A172 (cell line): ENCODE data around the gene LEAP2. TPM values are rescaled to one million over a fixed set of nuclear protein-coding genes. Genes with fewer than 3 reads are reported as not detected.

Source experiments
- DNase-seq: peaks from one replicate; pipeline ENCODE4 v3.0.0-alpha.2; 2015; ENCODE audit warnings: low spot score
- total RNA-seq: library from RNA; depleted of rRNA; stranded (reverse); fragments of >200 nt; shearing (Covaris generic); gene quantifications from 2 replicates; pipeline ENCODE4 v1.2.3, GENCODE V29; 2014; rRNA removed

Gene LEAP2, protein sequence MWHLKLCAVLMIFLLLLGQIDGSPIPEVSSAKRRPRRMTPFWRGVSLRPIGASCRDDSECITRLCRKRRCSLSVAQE
- 0.38 and 1.9 TPM in 2 replicates for total RNA-seq

DNA sequence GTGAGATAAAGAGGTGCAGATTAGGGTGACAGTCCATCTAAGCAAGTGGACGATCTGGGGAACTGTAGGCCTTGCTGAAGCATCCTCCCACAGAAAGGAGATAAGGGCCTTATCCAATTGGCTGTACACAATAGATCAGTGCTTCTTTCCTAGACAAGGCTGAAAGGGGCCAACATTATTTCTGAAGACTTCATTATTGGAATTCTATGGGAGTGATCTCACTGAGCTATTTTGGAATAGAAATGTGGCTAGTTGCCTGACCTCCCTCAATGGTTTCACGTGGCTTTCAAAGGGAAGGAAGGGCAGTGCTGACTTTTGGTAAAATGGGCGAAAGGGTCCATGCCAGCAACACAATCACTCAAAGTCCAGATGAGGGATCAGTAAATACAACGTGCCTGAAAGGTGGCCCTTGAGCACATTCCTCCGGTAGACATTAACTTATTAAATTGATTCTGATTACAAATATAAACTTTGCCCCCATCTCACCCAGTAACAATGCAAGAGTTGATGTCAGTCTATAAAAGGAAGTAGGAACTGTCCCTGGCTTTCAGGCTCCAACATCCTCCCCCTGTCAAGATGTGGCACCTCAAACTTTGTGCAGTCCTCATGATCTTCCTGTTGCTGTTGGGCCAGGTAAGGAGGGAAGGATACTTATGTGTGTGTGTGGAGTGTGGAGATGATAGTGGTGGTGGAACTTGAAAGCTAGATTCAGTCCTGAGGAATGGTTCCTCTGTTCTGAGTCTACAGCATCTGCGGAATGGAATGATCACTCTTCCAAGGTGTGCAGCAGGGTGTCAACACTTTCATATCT, at the start of gene LEAP2:
Gene LEAP2 (plus strand): TSS at position 550 of the 811 bp plus-strand sequence. CDS start 27 bp downstream, at position 577.
- DNase-seq = no peak

DNA sequence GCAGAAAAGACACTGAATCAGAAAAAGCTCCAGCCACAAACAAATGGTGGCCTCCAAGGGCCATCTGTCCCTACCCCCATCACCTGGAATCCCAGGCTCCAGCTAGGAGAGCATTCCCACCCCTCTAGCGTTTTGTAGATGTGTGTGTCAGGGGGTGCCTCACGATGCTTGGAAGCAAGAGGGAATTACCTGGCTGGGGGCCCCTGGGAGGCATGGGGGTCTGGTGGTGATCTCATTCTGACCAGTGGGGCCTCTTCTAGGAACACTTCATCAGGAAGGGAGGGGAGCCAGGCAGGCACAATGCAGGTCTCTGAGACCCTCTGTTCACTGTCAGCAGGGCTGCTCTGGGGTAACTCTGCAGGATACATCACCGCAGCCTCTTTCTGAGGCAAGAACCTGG, 49.0 kb upstream of the LEAP2 start:
- DNase-seq = no peak

DNA sequence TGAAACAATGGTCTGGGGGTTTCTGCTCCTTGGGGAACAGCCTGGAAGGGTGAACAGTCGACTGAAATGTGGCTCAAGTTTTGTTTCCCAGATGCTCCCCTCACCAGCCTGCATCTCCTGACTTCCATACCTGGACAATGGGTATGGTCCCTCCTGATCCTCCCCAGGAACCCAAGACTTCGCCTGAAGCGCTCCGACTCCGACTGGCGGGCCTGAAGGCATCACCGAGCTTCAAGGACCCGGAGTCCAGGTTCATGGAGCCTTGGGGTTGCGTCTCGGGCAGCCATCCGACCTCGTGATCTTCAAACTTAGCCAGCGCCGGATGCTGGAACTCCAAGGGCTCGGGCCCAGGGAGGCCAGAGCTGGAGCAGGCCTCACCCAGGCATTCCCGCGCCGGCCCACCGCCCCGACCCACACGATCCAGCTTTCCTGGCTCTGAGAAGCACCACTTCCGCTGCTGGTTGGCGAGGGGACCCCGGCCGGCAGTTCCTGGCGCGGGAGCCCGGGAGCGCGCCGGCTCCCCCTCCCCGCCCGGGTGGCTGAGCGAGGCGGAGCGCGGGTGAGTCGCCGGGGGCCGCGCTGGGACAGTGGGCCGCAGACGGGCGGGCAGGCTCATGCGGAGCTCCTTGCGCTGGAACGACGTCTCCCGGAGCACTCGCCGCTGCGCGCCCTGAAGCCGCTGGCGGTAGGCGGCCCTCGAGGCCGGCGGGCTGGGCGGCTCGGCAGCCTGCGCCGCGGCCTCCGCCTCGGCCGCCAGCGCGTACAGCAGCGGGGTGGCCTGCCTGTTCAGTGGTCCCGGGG, 48.2 kb upstream of the LEAP2 start:
- no peak for DNase-seq

DNA sequence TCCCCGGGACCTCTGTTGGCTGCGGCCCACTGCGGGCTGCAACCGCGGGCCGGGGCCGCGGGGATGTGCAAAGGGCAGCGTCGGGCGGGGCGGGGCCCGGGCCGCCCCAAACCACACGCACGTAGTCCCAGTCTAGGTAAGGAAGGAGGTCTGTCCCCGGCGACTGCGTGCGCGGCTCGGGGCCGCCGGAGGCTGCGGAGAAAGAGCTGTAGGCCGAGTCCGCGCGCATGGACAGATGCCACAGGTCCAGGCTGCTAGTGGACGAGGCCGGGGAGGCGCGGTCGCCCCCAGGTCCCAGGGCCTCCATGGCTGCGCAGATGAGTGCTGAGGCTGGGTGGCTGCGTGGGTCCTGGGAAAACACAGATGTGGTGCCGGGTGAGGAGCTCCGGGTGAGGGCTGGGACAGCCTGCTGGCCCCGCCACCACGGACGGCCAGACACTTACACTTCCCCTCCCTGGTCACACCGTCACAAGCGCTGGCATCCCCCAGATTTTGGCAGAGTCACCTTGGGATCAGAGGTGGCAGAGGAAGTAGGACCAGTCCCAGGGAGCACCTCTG, 47.6 kb upstream of the LEAP2 start:
- DNase-seq = no peak

DNA sequence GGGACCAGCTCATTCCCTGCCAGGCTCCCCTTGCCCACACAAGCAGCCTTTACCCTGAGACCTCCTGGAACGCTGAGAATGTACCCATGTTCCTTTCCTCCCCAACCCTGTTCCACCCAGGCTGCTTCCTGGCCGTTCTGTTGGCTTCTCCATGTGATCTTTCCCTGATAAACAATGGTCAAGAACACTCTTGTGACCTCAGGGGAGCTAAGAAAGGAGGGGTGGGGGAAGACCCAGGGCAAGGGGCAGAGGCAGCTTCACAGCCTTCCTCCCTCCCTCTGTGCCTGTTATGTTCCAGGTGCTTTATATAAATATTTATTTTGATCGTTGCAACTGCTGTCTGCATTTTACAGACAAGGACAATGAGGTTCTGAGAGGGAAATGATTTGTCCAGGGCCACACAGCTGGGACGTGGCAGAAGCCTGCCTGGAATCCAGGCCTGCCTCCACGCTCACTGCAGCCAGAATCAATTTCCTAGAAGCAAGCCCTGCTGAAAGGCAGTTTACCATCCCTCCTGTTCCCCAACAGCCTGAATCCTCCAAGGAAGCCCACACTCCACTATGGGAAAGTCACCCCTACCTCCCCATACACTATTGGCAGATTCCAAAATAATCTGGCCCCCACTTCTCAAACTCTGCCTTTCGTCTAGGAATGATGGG, 46.9 kb upstream of the LEAP2 start:
- no peak for DNase-seq

DNA sequence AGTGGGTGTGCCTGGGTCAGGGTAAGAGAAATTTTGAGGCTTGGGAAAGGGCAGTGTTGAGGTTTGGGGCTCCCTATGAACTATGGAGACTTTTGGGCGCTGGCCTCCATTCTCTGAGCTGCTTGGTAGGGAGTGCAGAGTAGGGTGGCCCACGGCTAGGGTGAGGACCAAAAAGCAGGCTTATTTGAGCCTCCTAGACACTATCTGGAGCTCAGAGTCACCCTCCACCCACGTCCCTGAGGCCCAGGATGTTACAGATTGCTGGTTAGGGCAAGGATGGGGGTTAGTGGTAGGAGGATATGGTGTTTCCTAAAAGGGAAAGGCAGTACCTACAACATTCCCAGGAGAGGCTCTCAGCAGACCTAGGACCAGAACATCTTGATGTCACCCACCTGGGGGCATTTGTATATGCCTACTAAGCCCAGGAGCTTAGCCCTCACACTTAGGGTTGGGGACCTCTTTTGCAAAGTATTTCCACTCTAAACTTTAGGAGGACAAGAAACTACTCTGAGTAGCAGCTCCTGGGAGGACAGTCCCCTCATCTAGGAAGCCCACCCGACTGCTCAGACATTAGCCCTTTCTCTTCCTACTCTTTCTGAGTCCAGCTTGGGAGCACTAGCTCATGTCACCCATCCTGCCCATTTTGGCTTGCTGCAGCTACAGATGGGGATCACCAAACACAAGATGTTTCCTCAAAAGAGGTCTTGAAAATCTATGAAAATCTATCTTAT, 45.4 kb upstream of the LEAP2 start:
- DNase-seq = no peak

DNA sequence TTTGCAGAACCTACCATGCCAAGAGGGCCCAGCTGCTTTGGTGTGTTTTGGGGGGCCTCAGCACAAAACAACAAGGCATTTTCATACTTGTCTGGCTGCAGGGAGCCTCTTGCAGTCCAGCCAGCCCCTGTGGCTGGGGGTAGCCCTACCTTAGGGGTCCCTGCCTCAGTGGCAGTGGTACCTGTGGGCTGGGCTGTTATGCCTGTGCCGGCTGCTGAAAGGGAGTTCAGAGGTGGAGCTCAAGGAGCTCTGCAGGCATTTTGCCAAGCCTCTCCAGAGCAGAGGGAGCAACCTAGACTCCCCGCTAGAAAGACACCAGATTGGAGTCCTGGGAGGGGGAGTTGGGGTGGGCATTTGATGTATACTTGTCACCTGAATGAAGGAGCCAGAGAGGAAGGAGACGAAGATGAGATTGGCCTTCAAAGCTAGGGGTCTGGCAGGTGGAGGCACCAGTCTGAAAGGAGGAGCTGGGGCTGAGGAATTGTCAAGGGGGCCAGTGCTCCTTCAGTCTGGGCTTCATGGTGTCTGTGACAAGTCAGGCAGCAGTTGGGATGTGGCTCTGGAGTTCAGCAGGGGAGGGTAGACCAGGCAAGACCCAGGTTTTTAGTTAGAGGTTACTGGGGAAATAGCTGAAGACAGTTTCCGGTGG, 44.5 kb upstream of the LEAP2 start:
- no peak for DNase-seq

DNA sequence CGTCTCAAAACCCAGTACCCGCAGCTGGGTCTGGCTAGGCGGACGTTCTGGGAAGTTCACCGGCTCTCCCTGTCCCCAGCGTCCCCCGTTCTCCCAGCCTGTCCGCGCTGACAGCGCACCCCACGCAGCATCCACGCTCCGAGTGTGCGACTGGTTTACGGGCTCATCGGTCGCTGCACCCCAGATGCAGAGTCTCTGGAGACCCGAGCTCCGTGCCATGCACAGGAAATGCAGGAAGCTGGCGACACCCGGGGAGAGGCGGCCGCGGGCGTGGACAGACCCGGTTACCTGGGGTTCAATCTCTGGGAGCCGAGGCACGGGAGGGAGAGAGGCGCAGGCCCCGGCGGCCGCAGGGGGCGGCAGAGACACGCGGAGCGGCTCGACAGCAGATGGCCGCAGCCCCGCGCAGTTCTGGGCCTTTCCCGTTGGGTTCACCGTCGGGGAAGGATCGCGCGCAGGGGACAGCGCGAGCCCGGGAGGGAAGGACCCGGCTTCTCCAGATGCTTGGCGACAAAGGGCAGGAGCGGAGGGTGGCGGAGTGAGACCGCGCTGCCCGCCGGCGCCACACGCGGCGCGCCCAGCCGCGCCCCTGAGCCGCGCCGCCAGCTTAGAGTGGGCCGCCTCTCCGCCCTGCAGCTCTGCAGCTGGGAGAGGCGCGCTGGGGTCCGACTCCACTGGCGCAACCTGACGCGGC, 43.6 kb upstream of the LEAP2 start:
- DNase-seq = peak; percentile 44

DNA sequence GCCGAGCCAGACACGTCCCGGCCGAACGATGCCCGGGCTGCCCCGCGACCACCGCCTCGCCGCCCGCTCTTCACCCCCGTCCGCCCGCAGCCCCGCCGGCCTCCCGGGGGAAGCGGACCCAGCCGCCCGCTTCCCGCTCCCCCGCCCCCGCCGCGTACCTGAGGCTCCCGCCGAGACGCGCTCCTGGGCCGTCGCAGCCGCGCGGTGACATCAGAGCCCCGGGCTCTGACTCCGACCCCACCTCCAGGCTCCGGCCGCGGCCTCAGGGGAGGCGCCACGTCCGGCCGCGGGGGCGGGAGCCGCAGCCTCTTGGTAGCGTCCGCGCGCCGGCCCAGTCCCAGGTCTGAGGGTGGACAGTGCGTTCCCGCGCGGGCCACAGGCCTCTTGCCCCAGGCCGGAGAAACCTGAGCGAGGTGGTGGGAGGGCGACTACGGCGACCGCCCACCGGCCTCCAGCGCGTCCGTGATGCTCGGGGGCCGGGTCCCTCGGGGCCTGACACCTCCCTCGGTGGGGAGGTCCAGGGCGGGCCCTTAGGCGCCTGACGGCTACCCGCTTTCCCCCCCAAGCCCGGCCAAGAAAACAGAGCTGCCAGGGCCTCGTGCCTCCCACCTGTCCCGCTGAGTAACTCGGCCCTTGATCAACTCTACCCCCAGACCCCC, 42.9 kb upstream of the LEAP2 start, which contains the start of gene SHROOM1:
Gene SHROOM1 (minus strand): TSS at position 212 of the 659 bp plus-strand sequence. CDS start 4,507 bp downstream, outside the sequence.
- peak; percentile 38 for DNase-seq

DNA sequence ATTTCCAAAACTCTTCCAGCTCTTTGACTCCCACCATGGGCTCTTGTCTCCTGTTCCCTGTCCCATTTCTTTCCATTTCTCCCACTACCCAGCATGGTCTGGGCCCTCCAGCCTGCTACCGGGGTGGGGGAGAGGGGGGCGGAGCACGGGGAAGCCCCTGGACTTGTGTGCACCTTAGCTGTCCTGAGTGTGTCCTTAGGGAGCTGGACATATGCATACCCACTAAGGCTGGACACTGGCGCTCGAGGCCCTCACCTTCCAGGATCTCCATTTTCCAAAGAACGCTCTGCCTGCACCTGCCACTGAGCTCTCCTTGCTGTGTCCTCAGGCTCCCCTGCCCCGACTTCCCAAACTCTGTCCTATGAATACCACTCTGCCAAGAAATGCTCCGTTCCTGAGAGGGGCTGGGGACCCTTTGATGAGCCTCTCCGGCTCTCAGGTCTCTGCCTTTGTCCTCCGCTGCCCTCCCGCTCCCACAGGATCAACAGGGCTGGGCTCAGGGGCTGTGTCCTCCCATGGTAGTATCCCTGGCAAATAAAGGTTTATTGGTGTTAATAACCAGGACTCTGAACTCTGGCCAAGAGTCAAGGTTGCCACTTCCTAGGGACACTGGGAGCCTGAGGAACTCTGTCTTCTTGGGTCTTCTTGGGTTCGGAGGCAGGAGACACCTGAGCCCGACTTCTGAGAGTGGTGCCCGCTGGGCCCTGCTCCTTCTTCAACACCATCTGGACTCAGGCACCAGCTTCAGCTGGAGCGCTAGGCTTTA, 42.2 kb upstream of the LEAP2 start:
- DNase-seq = no peak

DNA sequence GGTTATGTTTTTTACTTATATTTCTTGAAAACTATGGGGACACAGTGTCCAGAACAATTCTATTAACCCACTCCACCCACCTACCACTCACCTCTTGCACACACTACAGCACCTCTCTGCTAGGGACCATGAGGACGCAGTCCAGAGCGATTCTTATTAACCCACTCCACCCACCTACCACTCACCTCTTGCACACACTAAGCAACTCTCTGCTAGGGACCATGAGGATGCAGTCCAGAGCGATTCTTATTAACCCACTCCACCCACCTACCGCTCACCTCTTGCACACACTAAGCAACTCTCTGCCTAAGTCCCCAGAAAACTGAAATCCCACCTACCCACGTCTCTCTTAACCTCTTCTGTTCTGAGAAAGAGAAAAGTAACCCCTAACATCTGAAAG, 40.9 kb upstream of the LEAP2 start:
- no peak for DNase-seq

DNA sequence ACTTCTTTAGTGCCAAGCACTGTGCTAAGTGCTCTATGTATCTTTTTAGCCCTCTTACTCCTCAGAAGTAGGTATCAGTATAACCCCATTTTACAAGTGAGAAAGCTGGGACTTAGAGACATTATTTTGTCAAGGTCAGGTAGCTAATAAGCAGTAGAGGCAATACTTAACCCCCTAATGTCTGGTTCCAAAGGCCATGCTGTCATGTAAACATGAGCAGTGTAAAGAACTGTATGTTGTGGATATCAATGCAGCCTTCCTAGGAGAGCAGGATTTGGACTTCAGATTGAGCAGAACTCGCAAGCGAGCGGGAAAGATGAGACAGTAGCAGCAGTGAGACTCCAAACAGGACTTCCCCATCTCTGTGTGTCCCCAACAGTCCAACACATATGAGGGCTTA, 39.4 kb upstream of the LEAP2 start:
- DNase-seq = no peak

DNA sequence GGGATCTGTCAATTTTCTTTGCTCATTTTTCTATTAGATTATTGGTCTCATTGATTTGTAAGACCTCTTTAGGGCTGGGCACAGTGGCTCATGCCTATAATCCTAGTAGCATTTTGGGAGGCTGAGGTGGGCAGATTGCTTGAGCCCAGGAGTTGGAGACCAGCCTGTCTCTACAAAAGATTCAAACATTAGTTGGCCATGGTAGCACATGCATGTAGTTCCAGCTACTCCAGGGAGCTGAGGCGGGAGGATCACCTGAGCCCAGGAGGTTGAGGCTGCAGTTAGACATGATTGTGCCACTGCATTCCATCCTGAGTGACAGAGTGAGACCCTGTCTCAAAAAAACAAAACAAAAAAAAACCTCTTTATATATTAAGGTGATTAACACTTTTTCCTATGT, 36.6 kb upstream of the LEAP2 start:
- DNase-seq = no peak

DNA sequence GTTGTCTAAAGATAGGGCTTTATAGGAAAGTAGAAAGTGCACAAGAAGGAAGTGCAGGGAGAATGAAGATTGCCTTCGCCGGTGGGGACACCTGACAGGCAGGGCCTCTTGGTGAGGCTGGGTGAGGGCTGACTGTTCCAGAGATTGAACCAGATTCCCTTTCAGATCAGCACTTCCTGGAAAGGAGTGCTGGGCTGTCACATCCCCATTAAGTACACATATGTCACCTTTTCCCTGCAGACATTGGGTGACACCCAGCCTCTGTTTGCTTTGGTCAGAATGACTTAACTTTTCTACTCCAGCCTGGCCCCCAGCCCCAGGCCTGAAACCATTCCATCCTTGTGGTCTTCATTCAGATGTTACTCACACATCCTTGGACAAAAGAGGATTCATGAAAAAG, 35.6 kb upstream of the LEAP2 start:
- no peak for DNase-seq

DNA sequence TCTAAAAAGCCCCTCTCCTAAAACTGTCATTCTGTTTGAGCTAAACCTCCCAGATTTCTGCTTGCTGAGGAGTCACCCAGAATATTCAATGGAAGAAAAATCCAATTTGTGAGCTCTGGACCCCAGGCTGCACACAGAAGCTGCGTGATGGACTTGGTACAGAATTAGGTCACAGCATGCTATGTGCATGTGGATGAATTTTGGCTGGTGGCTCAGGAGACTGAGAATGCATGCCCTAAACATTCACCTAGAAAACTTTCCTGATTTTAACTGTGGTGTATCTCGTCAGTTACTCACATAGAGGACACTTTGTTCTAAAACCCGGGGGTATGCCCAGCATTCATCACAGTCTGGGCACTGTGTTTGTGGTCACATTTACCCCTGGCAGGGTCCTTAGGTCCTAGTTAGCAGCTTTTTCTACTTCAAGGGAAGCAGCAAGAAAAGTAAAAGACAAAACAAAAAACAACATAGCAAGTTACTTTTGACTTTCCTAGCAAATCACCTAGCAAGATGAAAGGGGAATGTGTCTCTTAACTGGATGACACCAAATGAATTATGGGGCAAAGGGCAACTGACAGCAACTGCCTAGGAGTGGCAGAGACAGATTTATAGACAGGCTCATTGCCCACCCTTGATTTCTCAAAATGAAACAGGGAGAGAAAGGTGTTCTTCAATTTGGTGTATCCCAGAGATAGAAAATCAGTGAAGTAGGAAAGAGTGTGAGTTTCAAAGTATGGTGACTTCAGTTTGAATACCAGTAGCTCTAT, 34.8 kb upstream of the LEAP2 start:
- DNase-seq = no peak

DNA sequence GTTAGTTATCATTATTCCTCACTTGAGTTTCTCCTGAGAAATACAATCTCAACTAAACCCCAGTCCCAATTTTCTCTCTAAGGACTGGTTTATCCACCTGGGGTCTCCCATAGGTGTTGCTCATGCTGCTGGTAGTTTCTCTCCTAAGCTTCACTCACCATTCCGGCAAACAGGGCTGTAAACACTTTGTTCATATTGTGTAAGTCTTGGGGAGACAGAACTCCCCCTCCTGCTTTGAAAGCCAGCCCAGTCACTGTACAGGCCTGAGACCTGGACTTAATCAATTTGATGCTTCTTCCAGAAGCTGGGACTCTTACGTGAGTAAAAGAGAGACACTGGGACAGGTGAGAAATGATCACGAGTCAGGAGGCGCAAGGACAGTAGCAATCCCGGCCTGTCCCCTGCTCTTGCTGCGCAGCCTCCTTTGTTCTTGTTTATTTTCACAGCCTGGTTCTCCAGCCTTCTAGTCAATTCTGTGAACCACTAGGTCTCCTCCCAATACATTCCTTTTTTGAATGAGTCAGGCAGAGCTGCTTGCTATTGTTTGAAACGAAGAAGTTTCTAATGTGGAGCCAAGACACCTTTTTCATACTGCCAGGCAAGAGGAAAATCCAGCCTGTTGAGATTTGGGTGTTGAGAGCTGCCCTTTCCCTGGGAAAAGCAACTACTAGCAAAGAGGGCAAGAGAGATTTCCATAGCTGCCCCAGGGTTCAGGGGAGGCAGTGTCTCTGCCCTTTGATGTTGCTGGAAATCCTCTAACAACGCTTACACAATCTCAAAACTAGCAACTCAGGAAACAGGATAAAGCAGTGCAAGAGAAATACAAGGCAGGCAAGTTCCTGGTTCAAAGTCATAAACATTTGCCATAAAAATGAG, 33.8 kb upstream of the LEAP2 start:
- no peak for DNase-seq

DNA sequence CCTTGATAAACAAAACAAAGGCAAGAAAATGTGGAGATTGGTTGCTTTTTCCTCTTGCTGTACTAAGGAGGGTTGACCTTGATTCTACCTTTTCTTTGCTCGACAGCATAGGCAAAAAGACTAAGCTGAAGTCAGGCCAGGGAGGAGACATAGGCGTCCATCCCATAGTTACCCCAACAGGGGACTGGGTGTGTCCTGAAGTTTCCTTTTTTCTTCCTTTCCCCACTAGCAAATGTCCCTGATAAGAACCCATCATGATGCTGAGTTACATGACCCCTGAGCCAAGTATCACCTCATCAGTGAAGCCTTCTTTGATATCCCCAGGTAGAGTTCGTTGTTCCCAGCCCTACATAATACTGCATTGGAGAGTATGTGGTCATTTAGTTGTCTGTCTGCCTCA, 33.2 kb upstream of the LEAP2 start:
- DNase-seq = no peak
